Osteoblast (primary cell): ENCODE results near the gene GRK1. TPM values are rescaled to one million over a fixed set of nuclear protein-coding genes. Genes with fewer than 3 reads are reported as not detected.
A peak's percentile ranks its signal among the peaks of the same experiment; 100 is the strongest.

ENCODE experiments used
- DNase-seq: peaks from one replicate; pipeline ENCODE4 v3.0.0; 2011; ENCODE audit warnings: low spot score, mixed read lengths; ENCODE audit not compliant: insufficient read length; ENCODE audit errors: missing footprints
- H2AFZ ChIP-seq: 2 replicates; pipeline ENCODE4 v1.6.0; 2011; ENCODE audit warnings: mild to moderate bottlenecking, low read length
- H3K27ac ChIP-seq: 2 replicates; pipeline ENCODE4 v1.5.1; 2011; ENCODE audit warnings: mild to moderate bottlenecking, low read depth, low read length, moderate library complexity
- H3K27me3 ChIP-seq: 2 replicates; pipeline ENCODE4 v1.6.0; 2012; ENCODE audit warnings: mild to moderate bottlenecking, control low read depth, inconsistent platforms, low read length, moderate library complexity; ENCODE audit not compliant: insufficient read depth
- H3K36me3 ChIP-seq: 2 replicates; pipeline ENCODE4 v1.5.1; 2011; ENCODE audit warnings: mild to moderate bottlenecking, low read length, control low read depth, moderate library complexity; ENCODE audit not compliant: insufficient read depth
- H3K4me1 ChIP-seq: 2 replicates; pipeline ENCODE4 v1.5.1; 2011; ENCODE audit warnings: mild to moderate bottlenecking, low read length, control low read depth, moderate library complexity; ENCODE audit not compliant: insufficient read depth
- H3K4me2 ChIP-seq: 2 replicates; pipeline ENCODE4 v1.6.0; 2011; ENCODE audit warnings: mild to moderate bottlenecking, low read length; ENCODE audit not compliant: insufficient read depth
- H3K4me3 ChIP-seq: fragments of 200-600 bp; sonication (generic); 3 replicates; pipeline ENCODE4 v1.5.1; 2012; ENCODE audit warnings: mild to moderate bottlenecking, low read length, inconsistent platforms; ENCODE audit not compliant: insufficient read depth
- H3K79me2 ChIP-seq: 2 replicates; pipeline ENCODE4 v1.6.0; 2012; ENCODE audit warnings: mild to moderate bottlenecking, low read length, control low read depth, inconsistent platforms; ENCODE audit not compliant: insufficient read depth
- H3K9me3 ChIP-seq: 2 replicates; pipeline ENCODE4 v1.5.1; 2011; ENCODE audit warnings: low read depth, low read length, control low read depth
- H4K20me1 ChIP-seq: 2 replicates; pipeline ENCODE4 v1.6.0; 2012; ENCODE audit warnings: mild to moderate bottlenecking, low read length, control low read depth; ENCODE audit not compliant: insufficient read depth
- CTCF ChIP-seq: IDR thresholded peaks from 2 replicates; pipeline ENCODE4 v1.5.1; 2011; ENCODE audit warnings: mild to moderate bottlenecking, low read depth, low read length, moderate library complexity; ENCODE audit errors: extremely low read depth
- total RNA-seq: library from RNA; depleted of rRNA; stranded (reverse); fragments of >200 nt; gene quantifications from 2 replicates; pipeline ENCODE4 v1.2.3, GENCODE V29; 2012

GRK1 gene
- total RNA-seq = not detected in 2 replicates

GRCh38 chr13:113666951-113667701 lies at the start of gene GRK1:
Gene GRK1, plus strand, starts transcription at chr13:113667219. Its CDS starts 168 bp downstream, at chr13:113667387.
- Histone ChIP-seq H4K20me1 (no peaks in the 10 kb centered on the region), H3K4me1 (no peaks in the 10 kb centered on the region), H3K4me2 (no peak within 1 kb of the TSS), H3K27me3 (peaks cover 8% of the 10 kb centered on the region), H3K27ac (no peak within 1 kb of the TSS), H3K9me3 (no peaks in the 10 kb centered on the region), H2AFZ (no peak within 1 kb of the TSS), H3K36me3 (no peaks in the 10 kb centered on the region), H3K4me3 (no peak within 1 kb of the TSS), H3K79me2 (no peaks in the 10 kb centered on the region)
- TF ChIP-seq CTCF = no peak
- peak; percentile 78 for DNase-seq

- Histone ChIP-seq H3K4me2 (no peak overlapping the region), H4K20me1 (peaks cover 68% of the 10 kb centered on the region), H2AFZ (no peak overlapping the region), H3K27me3 (no peaks in the 10 kb centered on the region), H3K4me1 (peaks cover 10% of the 10 kb centered on the region), H3K27ac (no peak overlapping the region), H3K9me3 (no peaks in the 10 kb centered on the region), H3K79me2 (peaks cover 72% of the 10 kb centered on the region), H3K4me3 (no peak overlapping the region), H3K36me3 (peaks cover 29% of the 10 kb centered on the region)
- TF ChIP-seq CTCF = no peak
- peak; percentile 73 for DNase-seq
Observed at GRCh38 chr13:113617961-113618360, 49.1 kb upstream of the GRK1 start.

GRCh38 chr13:113618455-113618854 lies 48.6 kb upstream of the GRK1 start:
- no peak overlapping the region for H3K27ac ChIP-seq
- H3K79me2 ChIP-seq = peaks cover 67% of the 10 kb centered on the region

More at GRCh38 chr13:113618455-113618854, 48.6 kb upstream of the GRK1 start:
- Histone ChIP-seq H4K20me1 (peaks cover 65% of the 10 kb centered on the region), H3K4me3 (no peak overlapping the region), H3K36me3 (peaks cover 25% of the 10 kb centered on the region), H2AFZ (no peak overlapping the region), H3K27me3 (no peaks in the 10 kb centered on the region), H3K4me1 (peaks cover 10% of the 10 kb centered on the region), H3K9me3 (no peaks in the 10 kb centered on the region), H3K4me2 (no peak overlapping the region)
- TF ChIP-seq CTCF = no peak
- no peak for DNase-seq
